Gastrocnemius medialis (tissue), 4 donors: ENCODE measurements around the gene ZCCHC14. TPM values are rescaled to one million over a fixed set of nuclear protein-coding genes. Genes with fewer than 3 reads are reported as not detected.

Experiments
- ATAC-seq, 2 donors: fragments of 150-250 bp; one replicate each; pipeline ENCODE4 v1.9.1; 2016
- DNase-seq, 2 donors: peaks; one replicate each; pipeline ENCODE4 v3.0.0-alpha.2; 2019
- H3K27ac ChIP-seq, 4 donors: fragments of 200-600 bp; sonication (generic); 1 replicate in 1 of 4; 2 replicates in 3 of 4; pipeline ENCODE4 v1.5.1; 2016 to 2018; ENCODE audit warnings: mild to moderate bottlenecking in 2 of 4, moderate library complexity in 1 of 4
- H3K27me3 ChIP-seq, 3 donors: fragments of 200-600 bp; sonication (generic) in 2 of 3; 1 replicate in 1 of 3; 2 replicates in 2 of 3; pipeline versions ENCODE4 v1.5.1 to v1.6.0; 2016 to 2019; ENCODE audit warnings: mild to moderate bottlenecking in 1 of 3, moderate library complexity in 1 of 3
- H3K36me3 ChIP-seq, 2 donors: fragments of 200-600 bp; sonication (generic) in 1 of 2; one replicate each; pipeline ENCODE4 v1.5.1; 2017 to 2018
- H3K4me1 ChIP-seq, 2 donors: fragments of 200-600 bp; sonication (generic) in 1 of 2; one replicate each; pipeline ENCODE4 v1.5.1; 2016 to 2017; ENCODE audit warnings: mild to moderate bottlenecking in 2 of 2
- H3K4me3 ChIP-seq, 4 donors: fragments of 200-600 bp; sonication (generic) in 3 of 4; 1 replicate in 1 of 4; 2 replicates in 3 of 4; pipeline ENCODE4 v1.5.1; 2016 to 2019; ENCODE audit warnings: mild to moderate bottlenecking in 2 of 4
- H3K9me3 ChIP-seq, 3 donors: fragments of 200-600 bp; sonication (generic) in 2 of 3; 1 replicate in 1 of 3; 2 replicates in 2 of 3; pipeline ENCODE4 v1.5.1; 2016 to 2019
- CTCF ChIP-seq, 5 experiments: fragments of 450-650 bp in 3 of 5; fragments of 200-600 bp in 2 of 5; sonication (generic) in 2 of 5; IDR thresholded peaks in 4 of 5; conservative IDR thresholded peaks in 1 of 5; 1 replicate in 4 of 5; 2 replicates in 1 of 5; pipeline ENCODE4 v1.5.1; 2016 to 2019; ENCODE audit warnings: antibody characterized with exemption in 5 of 5, mild to moderate bottlenecking in 3 of 5, moderate library complexity in 3 of 5
- POLR2A ChIP-seq, 2 donors: fragments of 450-650 bp; IDR thresholded peaks; one replicate each; pipeline ENCODE4 v1.6.1; 2017; ENCODE audit warnings: antibody characterized with exemption in 2 of 2, mild to moderate bottlenecking in 2 of 2, moderate library complexity in 2 of 2
- in situ Hi-C, 4 donors: fragments of 200-750 bp; cut with MboI; loops; one replicate each; pipeline versions ENCODE4 v1.15.0 to v1.8.0; 2017; ENCODE audit warnings: low sequenced_read_pairs in 4 of 4
- intact Hi-C: fragments of 100-400 bp; cut with DNase I; formaldehyde crosslinking; loops from one replicate; pipeline ENCODE4 v1.15.1; 2023; ENCODE audit warnings: low total_unique reads
- total RNA-seq, 4 donors: library from RNA; depleted of rRNA; stranded (reverse); fragments of >200 nt; gene quantifications; one replicate each; pipeline versions ENCODE4 v1.1.0 to v1.2.3, GENCODE V29; 2016

Gene ZCCHC14
- total RNA-seq, 4 donors from 2014 or later = 8.9 to 10.7 (median 9.3) TPM

- Histone ChIP-seq H3K27me3 (no peaks in the 10 kb centered on the region), H3K4me1 (peaks cover 12 to 14% of the 10 kb centered on the region in 2 donors), H3K9me3 (no peaks in the 10 kb centered on the region), H3K4me3 (no peak overlapping the region), H3K36me3 (peaks cover 0 to 22% of the 10 kb centered on the region in 2 donors), H3K27ac (no peak overlapping the region)
- in situ Hi-C loops = no loop called here
- intact Hi-C loops = no loop called here
- DNase-seq (no peak), ATAC-seq (no peak)
- TF ChIP-seq POLR2A (IDR thresholded peaks at IDR 0.05) = no peak
- TF ChIP-seq CTCF (IDR thresholded peaks at IDR 0.05 in 4 of 5, conservative IDR thresholded peaks at IDR 0.05 in 1 of 5) = no peak
These were observed 46.3 kb downstream of the ZCCHC14 start for GRCh38 chr16:87446479-87446878.

GRCh38 chr16:87445486-87445885 lies 47.3 kb downstream of the ZCCHC14 start:
- TF ChIP-seq POLR2A (IDR thresholded peaks at IDR 0.05) = no peak
- TF ChIP-seq CTCF (IDR thresholded peaks at IDR 0.05 in 4 of 5, conservative IDR thresholded peaks at IDR 0.05 in 1 of 5) = no peak
- no peaks in the 10 kb centered on the region for H3K9me3 ChIP-seq
- H3K4me1 ChIP-seq = peaks cover 8 to 14% of the 10 kb centered on the region in 2 donors
- in situ Hi-C loops = no loop called here
- ATAC-seq (no peak), DNase-seq (no peak)
- no peaks in the 10 kb centered on the region for H3K27me3 ChIP-seq
- peaks cover 0 to 22% of the 10 kb centered on the region in 2 donors for H3K36me3 ChIP-seq
- intact Hi-C loops = no loop called here
- no peak overlapping the region for H3K27ac ChIP-seq
- H3K4me3 ChIP-seq = no peak overlapping the region

GRCh38 chr16:87443964-87444363 lies 48.9 kb downstream of the ZCCHC14 start:
- Histone ChIP-seq H3K9me3 (no peaks in the 10 kb centered on the region), H3K36me3 (peaks cover 0 to 21% of the 10 kb centered on the region in 2 donors), H3K4me1 (peaks cover 8 to 14% of the 10 kb centered on the region in 2 donors), H3K27me3 (no peaks in the 10 kb centered on the region), H3K4me3 (no peak overlapping the region), H3K27ac (no peak overlapping the region)
- in situ Hi-C loops = no loop called here
- TF ChIP-seq CTCF (IDR thresholded peaks at IDR 0.05 in 4 of 5, conservative IDR thresholded peaks at IDR 0.05 in 1 of 5) = no peak
- no peak for TF ChIP-seq POLR2A (IDR thresholded peaks at IDR 0.05)
- DNase-seq (no peak), ATAC-seq (no peak)
- intact Hi-C loops = no loop called here

GRCh38 chr16:87443016-87443415 lies 49.8 kb downstream of the ZCCHC14 start:
- DNase-seq (no peak), ATAC-seq (no peak)
- Histone ChIP-seq H3K27ac (peak overlapping the region in 1 of 4 donors; percentile 2), H3K4me3 (no peak overlapping the region), H3K36me3 (peaks cover 0 to 11% of the 10 kb centered on the region in 2 donors), H3K4me1 (peaks cover 8 to 14% of the 10 kb centered on the region in 2 donors), H3K9me3 (no peaks in the 10 kb centered on the region), H3K27me3 (no peaks in the 10 kb centered on the region)
- intact Hi-C loops (no loop called here), in situ Hi-C loops (no loop called here)
- TF ChIP-seq CTCF (IDR thresholded peaks at IDR 0.05 in 4 of 5, conservative IDR thresholded peaks at IDR 0.05 in 1 of 5) = no peak
- TF ChIP-seq POLR2A (IDR thresholded peaks at IDR 0.05) = no peak

- no peak for ATAC-seq
- H3K27me3 ChIP-seq = no peaks in the 10 kb centered on the region
- peaks cover 10 to 14% of the 10 kb centered on the region in 2 donors for H3K4me1 ChIP-seq
- peaks cover 0 to 7% of the 10 kb centered on the region in 2 donors for H3K36me3 ChIP-seq
- H3K9me3 ChIP-seq = no peaks in the 10 kb centered on the region
- in situ Hi-C loops = no loop called here
- intact Hi-C loops = no loop called here
- DNase-seq = no peak
- TF ChIP-seq POLR2A (IDR thresholded peaks at IDR 0.05) (no peak), CTCF (IDR thresholded peaks at IDR 0.05 in 4 of 5, conservative IDR thresholded peaks at IDR 0.05 in 1 of 5) (no peak)
- no peak overlapping the region for H3K27ac ChIP-seq
- H3K4me3 ChIP-seq = no peak overlapping the region
These were observed 50.2 kb downstream of the ZCCHC14 start for GRCh38 chr16:87442581-87442966.
